PC-9 (cell line): ENCODE measurements around the gene LMX1A. TPM values are rescaled to one million over a fixed set of nuclear protein-coding genes. Genes with fewer than 3 reads are reported as not detected.

Experiments
- BruUV-seq: library from RNA; stranded (reverse); fragments of 400-500 nt; replicated peaks from 2 replicates; lab custom pipeline; 2021; lab: Mats Ljungman, UMichigan
- CTCF ChIA-PET: fragments of 300-600 bp; sonication (Branson Sonifier 250); formaldehyde crosslinking; loops from one replicate; lab custom pipeline; 2022; ENCODE audit warnings: antibody characterized with exemption; lab: Charles Lee
- POLR2A ChIA-PET: fragments of 300-600 bp; sonication (Branson Sonifier 250); formaldehyde crosslinking; loops from one replicate; lab custom pipeline; 2022; ENCODE audit warnings: antibody characterized with exemption; ENCODE audit not compliant: unreplicated experiment; lab: Charles Lee
- DNase-seq, 2 experiments: peaks; one replicate each; pipeline versions ENCODE4 v3.0.0 to v3.0.0-alpha.2; 2015 to 2022; ENCODE audit warnings: mixed read lengths in 1 of 2
- H2AFZ ChIP-seq: fragments of 200-600 bp; sonication (generic); 2 replicates; pipeline ENCODE4 v1.8.1; 2017; ENCODE audit warnings: antibody characterized with exemption
- H3F3A ChIP-seq: fragments of 200-600 bp; sonication (generic); 2 replicates; pipeline ENCODE4 v1.8.1; 2017; ENCODE audit warnings: antibody characterized with exemption, mild to moderate bottlenecking, low read depth; ENCODE audit not compliant: insufficient read depth
- H3K27ac ChIP-seq: fragments of 200-600 bp; sonication (generic); 2 replicates; pipeline ENCODE4 v1.6.1; 2016; ENCODE audit warnings: mixed run types
- H3K27me3 ChIP-seq: fragments of 200-600 bp; sonication (generic); 2 replicates; pipeline ENCODE4 v1.6.1; 2016; ENCODE audit warnings: low read depth, mixed run types; ENCODE audit not compliant: insufficient read depth
- H3K36me3 ChIP-seq: fragments of 200-600 bp; sonication (generic); 2 replicates; pipeline ENCODE4 v1.6.1; 2016; ENCODE audit warnings: low read depth, mixed run types
- H3K4me1 ChIP-seq: fragments of 200-600 bp; sonication (generic); replicated peaks from 2 replicates; pipeline ENCODE4 v1.6.1; 2016; ENCODE audit warnings: mixed run types; ENCODE audit not compliant: insufficient read depth
- H3K4me2 ChIP-seq: fragments of 200-600 bp; sonication (generic); 2 replicates; pipeline ENCODE4 v1.6.1; 2017; ENCODE audit warnings: mixed run types
- H3K4me3 ChIP-seq: fragments of 200-600 bp; sonication (generic); 2 replicates; pipeline ENCODE4 v1.6.1; 2016; ENCODE audit warnings: mixed run types
- H3K79me2 ChIP-seq: fragments of 200-600 bp; sonication (generic); 2 replicates; pipeline ENCODE4 v1.6.1; 2017; ENCODE audit warnings: low read depth, mixed run types
- H3K9me2 ChIP-seq: fragments of 200-600 bp; sonication (generic); 2 replicates; pipeline ENCODE4 v1.8.1; 2017; ENCODE audit warnings: mild to moderate bottlenecking; ENCODE audit not compliant: insufficient read depth
- H3K9me3 ChIP-seq: fragments of 200-600 bp; sonication (generic); 2 replicates; pipeline ENCODE4 v1.8.1; 2016; ENCODE audit warnings: low read depth; ENCODE audit not compliant: insufficient read depth
- H4K20me1 ChIP-seq: fragments of 200-600 bp; sonication (generic); 2 replicates; pipeline ENCODE4 v1.8.1; 2017; ENCODE audit not compliant: insufficient read depth
- EZH2 ChIP-seq: fragments of 200-600 bp; sonication (generic); IDR thresholded peaks from 2 replicates; pipeline ENCODE4 v1.8.0; 2017; ENCODE audit warnings: antibody characterized with exemption, low read depth
- intact Hi-C: fragments of 100-400 bp; cut with micrococcal nuclease; formaldehyde crosslinking; loops from one replicate; pipeline ENCODE4 v1.10.0; 2022; ENCODE audit not compliant: unreplicated experiment
- total RNA-seq: library from RNA; stranded (reverse); gene quantifications from 2 replicates; pipeline ENCODE4 v1.2.3, GENCODE V29; 2021
- TF ChIP-seq, protein P1 (sequence below): fragments of 200-600 bp; sonication (generic); conservative IDR thresholded peaks from 2 replicates; pipeline ENCODE4 v1.6.1; 2017; ENCODE audit warnings: mixed run types, antibody characterized with exemption, mild to moderate bottlenecking, moderate library complexity

Gene LMX1A
- total RNA-seq, 1 experiment from 2014 or later = not detected

GRCh38 chr1:165397944-165398343 is 41.4 kb upstream of the LMX1A start:
- peaks cover 7% of the 10 kb centered on the region; the same call in 1 of the 2 replicates for H3K27me3 ChIP-seq
- H3K9me2 ChIP-seq = no peaks in the 10 kb centered on the region
- no peak overlapping the region for H2AFZ ChIP-seq
- intact Hi-C loops = no loop called here
- no peak for TF ChIP-seq EZH2
- TF ChIP-seq, protein P1, sequence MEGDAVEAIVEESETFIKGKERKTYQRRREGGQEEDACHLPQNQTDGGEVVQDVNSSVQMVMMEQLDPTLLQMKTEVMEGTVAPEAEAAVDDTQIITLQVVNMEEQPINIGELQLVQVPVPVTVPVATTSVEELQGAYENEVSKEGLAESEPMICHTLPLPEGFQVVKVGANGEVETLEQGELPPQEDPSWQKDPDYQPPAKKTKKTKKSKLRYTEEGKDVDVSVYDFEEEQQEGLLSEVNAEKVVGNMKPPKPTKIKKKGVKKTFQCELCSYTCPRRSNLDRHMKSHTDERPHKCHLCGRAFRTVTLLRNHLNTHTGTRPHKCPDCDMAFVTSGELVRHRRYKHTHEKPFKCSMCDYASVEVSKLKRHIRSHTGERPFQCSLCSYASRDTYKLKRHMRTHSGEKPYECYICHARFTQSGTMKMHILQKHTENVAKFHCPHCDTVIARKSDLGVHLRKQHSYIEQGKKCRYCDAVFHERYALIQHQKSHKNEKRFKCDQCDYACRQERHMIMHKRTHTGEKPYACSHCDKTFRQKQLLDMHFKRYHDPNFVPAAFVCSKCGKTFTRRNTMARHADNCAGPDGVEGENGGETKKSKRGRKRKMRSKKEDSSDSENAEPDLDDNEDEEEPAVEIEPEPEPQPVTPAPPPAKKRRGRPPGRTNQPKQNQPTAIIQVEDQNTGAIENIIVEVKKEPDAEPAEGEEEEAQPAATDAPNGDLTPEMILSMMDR = no peak
- no peaks in the 10 kb centered on the region for H3F3A ChIP-seq
- POLR2A ChIA-PET = no interaction called here
- CTCF ChIA-PET = no interaction called here
- no TSS peak for BruUV-seq
- no peaks in the 10 kb centered on the region for H4K20me1 ChIP-seq
- no peak for DNase-seq
- no peaks in the 10 kb centered on the region for H3K79me2 ChIP-seq
- H3K27ac ChIP-seq = no peak overlapping the region
- H3K36me3 ChIP-seq = no peaks in the 10 kb centered on the region
- H3K4me3 ChIP-seq = no peak overlapping the region
- H3K4me2 ChIP-seq = no peak overlapping the region
- no peaks in the 10 kb centered on the region for H3K9me3 ChIP-seq
- no peaks in the 10 kb centered on the region for H3K4me1 ChIP-seq

DNA sequence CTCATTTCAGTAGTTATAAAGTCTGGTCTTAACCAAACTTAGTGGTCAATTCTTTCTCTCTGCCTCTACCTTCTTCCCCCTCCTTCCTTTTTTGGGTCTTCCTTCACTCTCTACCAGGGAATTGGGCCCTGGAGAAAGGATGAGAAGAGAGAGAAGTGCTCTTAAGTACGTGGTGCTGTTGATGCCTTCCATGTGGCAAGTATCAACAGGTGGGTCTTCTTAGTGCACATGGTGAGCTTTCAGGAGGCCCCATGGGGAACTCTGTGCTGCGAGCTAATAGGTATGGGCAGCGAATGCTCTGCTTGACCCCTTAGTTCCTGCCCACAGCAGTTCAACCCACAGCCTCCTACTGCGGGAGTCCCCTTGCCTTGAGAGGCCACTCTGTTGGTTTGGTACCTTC is 39.4 kb upstream of the LMX1A start:
- H3K4me1 ChIP-seq = no peaks in the 10 kb centered on the region
- no peak overlapping the region for H3K27ac ChIP-seq
- ChIA-PET POLR2A (no interaction called here), CTCF (interaction anchor here (0.6 kb wide), 1 partner anchor 19 kb away, joined by 3 read pairs; no protein-coding TSS in a partner anchor)
- H3K36me3 ChIP-seq = no peaks in the 10 kb centered on the region
- no peak overlapping the region for H2AFZ ChIP-seq
- peaks cover 7% of the 10 kb centered on the region; the same call in 1 of the 2 replicates for H3K27me3 ChIP-seq
- intact Hi-C loops = no loop called here
- no TSS peak for BruUV-seq
- no peaks in the 10 kb centered on the region for H3K9me3 ChIP-seq
- H3K4me2 ChIP-seq = no peak overlapping the region
- no peak for TF ChIP-seq EZH2
- TF ChIP-seq, protein P1 = no peak
- no peaks in the 10 kb centered on the region for H4K20me1 ChIP-seq
- no peaks in the 10 kb centered on the region for H3F3A ChIP-seq
- H3K4me3 ChIP-seq = no peak overlapping the region
- H3K79me2 ChIP-seq = no peaks in the 10 kb centered on the region
- no peak for DNase-seq
- H3K9me2 ChIP-seq = no peaks in the 10 kb centered on the region

DNA sequence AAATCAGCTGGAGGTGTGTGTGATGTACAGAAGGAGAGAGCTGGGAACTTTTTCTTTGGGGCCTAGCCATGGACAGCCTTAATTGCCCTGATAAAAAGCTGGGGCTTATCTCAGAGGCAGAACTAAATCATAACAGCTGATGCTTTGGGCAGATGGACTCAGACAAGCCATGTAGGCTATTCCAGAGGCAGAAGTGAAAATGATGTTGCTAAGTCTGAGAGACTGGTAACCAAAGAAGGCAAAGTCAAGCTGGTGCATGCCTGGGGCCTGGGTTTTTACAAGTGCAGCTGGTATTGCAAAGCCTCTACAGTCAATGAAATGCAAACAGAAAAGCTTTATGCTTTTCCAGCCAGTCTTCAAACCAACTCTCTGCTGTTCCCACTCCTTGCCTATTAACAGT is 39.0 kb upstream of the LMX1A start:
- POLR2A ChIA-PET = no interaction called here
- no TSS peak for BruUV-seq
- DNase-seq = no peak
- Histone ChIP-seq H3K27me3 (peaks cover 7% of the 10 kb centered on the region; the same call in 1 of the 2 replicates), H3K27ac (no peak overlapping the region), H3K4me3 (no peak overlapping the region), H3K4me1 (no peaks in the 10 kb centered on the region), H3F3A (no peaks in the 10 kb centered on the region), H3K36me3 (no peaks in the 10 kb centered on the region), H3K9me3 (no peaks in the 10 kb centered on the region), H2AFZ (no peak overlapping the region), H3K9me2 (no peaks in the 10 kb centered on the region), H3K79me2 (no peaks in the 10 kb centered on the region), H4K20me1 (no peaks in the 10 kb centered on the region), H3K4me2 (no peak overlapping the region)
- TF ChIP-seq, protein P1 = no peak
- TF ChIP-seq EZH2 = no peak
- CTCF ChIA-PET = interaction anchor here (0.6 kb wide), 1 partner anchor 18 kb away, joined by 3 read pairs; no protein-coding TSS in a partner anchor
- intact Hi-C loops = no loop called here
